Brain microvascular endothelial cell (primary cell): Measurements from ENCODE around the gene HOXA2.

ENCODE experiments used
- DNase-seq: peaks from one replicate; pipeline ENCODE4 v3.0.0-alpha.2; 2020
- H3K27ac ChIP-seq: fragments of 250-450 bp; sonication (Bioruptor Pico); 2 replicates; pipeline ENCODE4 v1.5.1; 2020; ENCODE audit warnings: mild to moderate bottlenecking, moderate library complexity
- H3K27me3 ChIP-seq: fragments of 250-450 bp; sonication (Bioruptor Pico); replicated peaks from 2 replicates; pipeline ENCODE4 v1.5.1; 2020; ENCODE audit warnings: mild to moderate bottlenecking
- H3K36me3 ChIP-seq: fragments of 250-450 bp; sonication (Bioruptor Pico); replicated peaks from 2 replicates; pipeline ENCODE4 v1.5.1; 2020; ENCODE audit warnings: mild to moderate bottlenecking
- H3K4me3 ChIP-seq: 2 replicates; pipeline ENCODE4 v1.5.1; 2011; ENCODE audit warnings: low read depth, mild to moderate bottlenecking, control low read depth, low read length, moderate library complexity
- in situ Hi-C: cut with HindIII; loops from 2 replicates; pipeline ENCODE4 v1.10.0; 2017; ENCODE audit warnings: low sequenced_read_pairs, low pct_ligation_motif_present
- TF ChIP-seq, protein P1 (sequence below): IDR thresholded peaks from 2 replicates; pipeline ENCODE4 v1.5.1; 2011; ENCODE audit warnings: low read depth, mild to moderate bottlenecking, moderate library complexity, low read length, control low read depth, inconsistent platforms; ENCODE audit errors: missing control alignments

The HOXA2 gene

DNA sequence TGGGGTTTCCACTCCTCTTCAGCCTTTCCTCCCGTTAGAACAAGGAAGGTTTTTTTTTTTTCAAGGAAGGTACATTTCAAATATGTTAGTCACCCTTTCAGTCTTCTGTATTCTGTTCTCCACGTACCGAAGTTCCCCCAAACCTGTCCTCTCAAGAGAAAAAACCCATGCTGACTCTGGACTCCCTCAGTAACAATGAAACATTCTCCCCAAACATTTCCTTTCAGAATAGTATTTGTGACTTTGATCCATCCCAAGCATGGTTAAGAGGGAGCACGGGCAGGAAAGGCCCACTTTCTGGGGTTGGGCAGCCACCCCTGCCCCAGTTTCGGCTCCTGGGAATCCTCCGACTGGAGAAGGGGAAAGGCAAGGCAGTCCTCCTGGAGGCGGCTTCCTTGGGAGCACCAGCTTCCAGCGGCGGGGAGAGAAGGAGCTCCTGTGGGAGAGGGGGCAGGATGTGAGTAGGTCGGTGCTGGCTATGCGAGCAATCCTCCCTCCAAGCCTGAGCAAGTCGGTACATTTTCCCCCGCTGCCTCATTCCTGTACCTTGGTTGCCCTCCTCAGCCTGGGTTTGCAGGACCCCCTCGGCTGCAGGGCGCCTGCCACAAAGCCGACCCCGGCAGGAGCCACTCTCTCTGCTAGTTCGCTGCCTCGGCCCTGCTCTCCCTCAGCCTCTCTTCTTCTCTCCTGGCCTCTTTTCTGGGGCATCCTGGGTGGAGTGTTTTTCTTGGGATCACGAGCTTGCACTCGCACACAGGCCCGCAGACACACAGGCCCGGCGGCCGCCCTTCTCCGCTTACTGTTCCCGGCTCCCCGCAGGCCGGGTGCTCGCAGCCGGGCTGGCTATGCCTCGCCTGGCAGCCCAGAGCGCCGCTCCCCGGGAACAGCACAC lies 4.6 kb downstream of the HOXA2 start:
- TF ChIP-seq, protein P1, sequence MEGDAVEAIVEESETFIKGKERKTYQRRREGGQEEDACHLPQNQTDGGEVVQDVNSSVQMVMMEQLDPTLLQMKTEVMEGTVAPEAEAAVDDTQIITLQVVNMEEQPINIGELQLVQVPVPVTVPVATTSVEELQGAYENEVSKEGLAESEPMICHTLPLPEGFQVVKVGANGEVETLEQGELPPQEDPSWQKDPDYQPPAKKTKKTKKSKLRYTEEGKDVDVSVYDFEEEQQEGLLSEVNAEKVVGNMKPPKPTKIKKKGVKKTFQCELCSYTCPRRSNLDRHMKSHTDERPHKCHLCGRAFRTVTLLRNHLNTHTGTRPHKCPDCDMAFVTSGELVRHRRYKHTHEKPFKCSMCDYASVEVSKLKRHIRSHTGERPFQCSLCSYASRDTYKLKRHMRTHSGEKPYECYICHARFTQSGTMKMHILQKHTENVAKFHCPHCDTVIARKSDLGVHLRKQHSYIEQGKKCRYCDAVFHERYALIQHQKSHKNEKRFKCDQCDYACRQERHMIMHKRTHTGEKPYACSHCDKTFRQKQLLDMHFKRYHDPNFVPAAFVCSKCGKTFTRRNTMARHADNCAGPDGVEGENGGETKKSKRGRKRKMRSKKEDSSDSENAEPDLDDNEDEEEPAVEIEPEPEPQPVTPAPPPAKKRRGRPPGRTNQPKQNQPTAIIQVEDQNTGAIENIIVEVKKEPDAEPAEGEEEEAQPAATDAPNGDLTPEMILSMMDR: no peak
- DNase-seq: no peak
- in situ Hi-C loops: no loop called here
- Histone ChIP-seq H3K27ac (no peak overlapping the region), H3K27me3 (peaks cover 97% of the 10 kb centered on the region), H3K36me3 (no peaks in the 10 kb centered on the region), H3K4me3 (peak overlapping the region; percentile 68)

GRCh38 chr7:27096768-27097514 lies 5.5 kb downstream of the HOXA2 start:
- TF ChIP-seq, protein P1: no peak
- Histone ChIP-seq H3K27me3 (peaks cover 97% of the 10 kb centered on the region), H3K27ac (no peak overlapping the region), H3K4me3 (peak overlapping the region; percentile 68), H3K36me3 (no peaks in the 10 kb centered on the region)
- in situ Hi-C loops: no loop called here
- DNase-seq: no peak

DNA sequence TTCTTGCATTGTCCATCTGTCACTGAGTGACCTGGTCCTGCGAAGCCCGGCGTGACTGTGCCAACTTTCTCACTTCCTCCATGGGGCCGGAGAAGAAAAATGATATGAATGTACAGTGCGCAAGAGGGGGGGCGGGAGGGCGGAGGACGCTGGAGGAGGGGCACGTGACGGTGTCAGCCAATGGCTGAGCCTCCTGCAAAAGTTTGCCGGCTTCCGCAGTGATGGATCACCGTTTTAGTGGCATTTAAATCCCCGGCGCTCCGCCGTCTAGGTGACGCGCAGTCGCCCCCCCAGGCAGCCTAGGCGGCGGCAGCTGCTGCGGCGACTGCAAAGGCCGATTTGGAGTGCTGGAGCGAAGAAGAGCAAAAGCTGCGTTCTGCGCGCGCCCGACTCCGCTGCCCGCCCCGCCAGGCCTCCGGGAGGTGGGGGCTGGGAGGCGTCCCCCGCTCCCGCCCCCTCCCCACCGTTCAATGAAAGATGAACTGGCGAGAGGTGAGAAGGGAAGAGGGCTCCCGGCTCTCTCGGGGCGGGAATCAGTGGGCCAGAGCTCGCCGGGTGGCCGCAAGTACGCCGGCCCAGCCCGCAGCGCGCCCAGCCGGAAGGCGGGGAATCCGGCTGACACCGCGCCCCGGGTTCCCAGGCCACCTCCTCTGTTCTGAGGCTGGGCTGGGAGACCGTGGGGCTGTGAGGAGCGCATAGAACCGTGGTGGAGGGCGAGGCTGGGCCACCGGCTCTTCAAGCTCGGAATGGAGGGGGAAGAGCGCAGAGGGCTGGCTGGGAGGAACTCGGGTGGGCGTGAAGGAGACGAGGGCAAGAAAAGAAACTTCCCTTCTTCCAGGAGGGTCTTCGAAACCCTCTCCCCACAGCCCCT lies 6.4 kb downstream of the HOXA2 start, which contains the start of gene HOXA1:
HOXA1 (minus strand) TSS at position 104 of the 871 bp plus-strand sequence; CDS start at position 16, 88 bp downstream.
- H3K36me3 ChIP-seq: no peaks in the 10 kb centered on the region
- in situ Hi-C loops: no loop called here
- H3K27me3 ChIP-seq: peaks cover 96% of the 10 kb centered on the region
- TF ChIP-seq, protein P1: no peak
- H3K27ac ChIP-seq: no peak within 1 kb of the TSS
- peak within 1 kb of the TSS; percentile 68 for H3K4me3 ChIP-seq
- no peak for DNase-seq

GRCh38 chr7:27095050-27095896 lies 7.2 kb downstream of the HOXA2 start:
- Histone ChIP-seq H3K4me3 (peak overlapping the region; percentile 68), H3K27me3 (peaks cover 91% of the 10 kb centered on the region), H3K36me3 (no peaks in the 10 kb centered on the region), H3K27ac (no peak overlapping the region)
- DNase-seq: no peak
- in situ Hi-C loops: no loop called here
- TF ChIP-seq, protein P1: no peak
